GM18526 (cell line): ENCODE data around the gene MAGEA12.
"Not testable (repeated sequence)": the region's sequence is repeated elsewhere in the genome, so short reads cannot be mapped to it uniquely, and the experiment has no call there.

Experiments
- POLR2A ChIP-seq: IDR thresholded peaks from 3 replicates; pipeline ENCODE4 v1.6.1; 2011; ENCODE audit not compliant: insufficient read length; ENCODE audit errors: extremely low read depth

Gene MAGEA12

GRCh38 chrX:152733261-152733975 lies at the start of gene MAGEA12, which contains the start of gene CSAG1:
Gene MAGEA12, plus strand, starts transcription at chrX:152733757. Its CDS starts 2,405 bp downstream, at chrX:152736162.
Gene CSAG1, minus strand, starts transcription at chrX:152733721. Its CDS starts 1,261 bp downstream, at chrX:152732460.
- TF ChIP-seq POLR2A, result no peak

- not testable (repeated sequence) for TF ChIP-seq POLR2A
These were observed 35.3 kb upstream of the MAGEA12 start, which contains the start of gene MAGEA3 for GRCh38 chrX:152697952-152698931. Gene MAGEA3, plus strand, starts transcription at chrX:152698794. Its CDS starts 2,039 bp downstream, at chrX:152700833.

GRCh38 chrX:152709173-152709572 lies 24.4 kb upstream of the MAGEA12 start, which contains the start of gene CSAG2:
Gene CSAG2, minus strand, starts transcription at chrX:152709273. Its CDS starts 161 bp downstream, at chrX:152709112.
- not testable (repeated sequence) for TF ChIP-seq POLR2A

GRCh38 chrX:152713815-152714787 lies 19.5 kb upstream of the MAGEA12 start, which contains the start of gene MAGEA2B:
Gene MAGEA2B, plus strand, starts transcription at chrX:152714628. Its CDS starts 2,479 bp downstream, at chrX:152717107.
- TF ChIP-seq POLR2A, result not testable (repeated sequence)

- TF ChIP-seq POLR2A, result no peak
These were observed 8.1 kb upstream of the MAGEA12 start for GRCh38 chrX:152725409-152725808.

- TF ChIP-seq POLR2A, result no peak
These were observed 1.5 kb downstream of the MAGEA12 start for GRCh38 chrX:152735101-152735500.

- no peak for TF ChIP-seq POLR2A
These were observed 2.4 kb downstream of the MAGEA12 start for GRCh38 chrX:152735860-152736511.

GRCh38 chrX:152738560-152738959 lies 5.0 kb downstream of the MAGEA12 start:
- no peak for TF ChIP-seq POLR2A

GRCh38 chrX:152753686-152754650 lies 20.4 kb downstream of the MAGEA12 start, which contains the start of gene MAGEA2:
Gene MAGEA2, minus strand, starts transcription at chrX:152753842. Its CDS starts 2,479 bp downstream, at chrX:152751363.
- TF ChIP-seq POLR2A, result not testable (repeated sequence)

- not testable (repeated sequence) for TF ChIP-seq POLR2A
These were observed 25.4 kb downstream of the MAGEA12 start, which contains the start of gene CSAG3 for GRCh38 chrX:152758918-152759317. Gene CSAG3, plus strand, starts transcription at chrX:152759218.

- TF ChIP-seq POLR2A, result not testable (repeated sequence)
These were observed 36.2 kb downstream of the MAGEA12 start, which contains the start of gene MAGEA6 for GRCh38 chrX:152769549-152770289. Gene MAGEA6, minus strand, starts transcription at chrX:152769689. Its CDS starts 2,039 bp downstream, at chrX:152767650.
